Measurements from ENCODE around the gene CDH4.

The CDH4 gene

DNA sequence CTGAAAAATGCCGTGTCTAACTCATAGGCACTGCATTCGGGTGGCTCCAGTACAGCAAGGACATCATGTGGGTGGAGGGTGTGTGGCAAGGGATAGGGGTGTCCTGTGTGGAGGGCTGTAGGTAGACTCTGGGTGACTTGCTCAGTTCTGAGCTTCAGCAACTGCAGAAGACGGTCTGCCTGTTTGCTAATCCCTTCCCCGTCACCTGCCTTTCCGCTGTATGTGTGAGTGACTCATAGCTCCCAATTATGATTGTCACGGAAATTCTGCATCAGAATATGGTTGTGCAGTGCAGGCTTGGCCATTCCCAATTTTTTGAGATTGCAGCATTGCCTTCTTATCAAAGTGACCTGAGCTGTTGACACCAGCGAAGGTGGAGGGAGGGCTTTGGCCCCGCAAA lies 174.3 kb downstream of the CDH4 start:
- DNase-seq (ENCODE audit: low spot score) = no peak
- TF ChIP-seq CTCF (IDR thresholded peaks at IDR 0.05; ENCODE audit: extremely low read depth, missing control alignments) = no peak

GRCh38 chr20:61429458-61430227 lies 177.6 kb downstream of the CDH4 start:
- TF ChIP-seq CTCF (IDR thresholded peaks at IDR 0.05; ENCODE audit: extremely low read depth, missing control alignments) = no peak
- DNase-seq (ENCODE audit: low spot score) = no peak

- no peak for TF ChIP-seq CTCF (IDR thresholded peaks at IDR 0.05; ENCODE audit: extremely low read depth, missing control alignments)
- no peak for DNase-seq (ENCODE audit: low spot score)
Measured at GRCh38 chr20:61430228-61430624, 178.2 kb downstream of the CDH4 start.

DNA sequence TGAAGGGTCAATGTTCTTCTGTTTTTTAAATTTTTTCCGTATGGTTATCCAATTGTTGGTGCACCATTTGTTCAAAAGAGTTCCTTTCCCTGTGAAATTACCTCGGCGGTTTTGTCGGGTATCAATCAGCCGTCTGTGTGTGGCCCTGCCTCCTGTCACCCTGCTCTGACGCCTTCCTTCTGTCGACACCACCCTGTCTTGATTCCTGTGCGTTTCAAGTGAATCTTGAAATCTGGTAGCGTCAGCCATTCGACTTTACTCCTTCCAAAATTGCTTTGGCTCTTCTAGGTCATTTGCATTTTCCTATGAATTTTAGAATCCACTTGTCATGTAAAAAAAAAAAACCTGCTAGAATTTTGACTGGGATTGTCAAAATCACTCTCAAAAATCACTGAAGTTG lies 181.1 kb downstream of the CDH4 start:
- DNase-seq (ENCODE audit: low spot score) = no peak

GRCh38 chr20:61433816-61434215 lies 181.8 kb downstream of the CDH4 start:
- no peak for DNase-seq (ENCODE audit: low spot score)
- TF ChIP-seq CTCF (IDR thresholded peaks at IDR 0.05; ENCODE audit: extremely low read depth, missing control alignments) = no peak

More for the DNA sequence above, 181.1 kb downstream of the CDH4 start:
- no peak for TF ChIP-seq CTCF (IDR thresholded peaks at IDR 0.05; ENCODE audit: extremely low read depth, missing control alignments)

GRCh38 chr20:61434341-61434781 lies 182.3 kb downstream of the CDH4 start:
- TF ChIP-seq CTCF (IDR thresholded peaks at IDR 0.05; ENCODE audit: extremely low read depth, missing control alignments) = no peak
- no peak for DNase-seq (ENCODE audit: low spot score)

DNA sequence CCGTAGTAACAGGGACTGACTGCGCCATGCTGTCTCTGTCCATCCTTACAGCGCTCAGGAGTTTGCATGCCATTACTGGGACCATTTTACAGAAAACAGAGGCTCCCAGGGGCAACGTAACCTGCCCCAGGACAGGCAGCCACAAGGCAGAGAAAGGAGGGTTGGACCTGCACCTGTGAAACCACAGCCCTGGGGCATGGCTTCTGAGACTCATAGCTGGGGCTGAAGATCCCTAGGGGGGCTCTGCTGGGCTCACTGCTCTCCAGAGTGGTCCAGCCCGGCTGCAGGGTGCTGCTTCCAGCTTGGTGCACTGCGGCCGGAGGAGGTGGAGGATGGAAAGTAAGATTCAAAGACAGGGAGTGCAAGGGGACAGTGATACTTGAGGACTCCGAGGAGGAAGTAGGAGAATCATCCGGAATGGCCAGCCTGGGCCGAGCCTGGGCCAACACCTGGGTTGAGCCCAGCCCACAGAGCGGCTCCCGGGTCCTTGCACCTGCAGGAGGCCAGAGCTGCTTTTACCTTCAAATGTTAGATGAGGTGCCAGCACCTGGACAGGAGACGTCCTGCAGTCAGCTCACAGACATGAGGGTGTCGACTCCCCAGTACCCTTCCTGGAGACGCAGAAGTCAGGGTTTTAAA lies 183.2 kb downstream of the CDH4 start:
- DNase-seq (ENCODE audit: low spot score) = no peak
- no peak for TF ChIP-seq CTCF (IDR thresholded peaks at IDR 0.05; ENCODE audit: extremely low read depth, missing control alignments)

All from GM20000 (cell line).